LNCAP (cell line): Measurements from ENCODE around the gene ATG9A.

Experiments used
- CTCF ChIP-seq: fragments of 450-650 bp; IDR thresholded peaks from 2 replicates; pipeline ENCODE4 v1.5.1; 2017; ENCODE audit warnings: mild to moderate bottlenecking

The ATG9A gene

GRCh38 chr2:219223831-219224610, 5.4 kb downstream of the ATG9A start:
- no peak for TF ChIP-seq CTCF

- no peak for TF ChIP-seq CTCF
Observed at GRCh38 chr2:219221957-219222518, 7.4 kb downstream of the ATG9A start.

GRCh38 chr2:219220652-219221402, 8.6 kb downstream of the ATG9A start:
- no peak for TF ChIP-seq CTCF

GRCh38 chr2:219219784-219220532, 9.5 kb downstream of the ATG9A start:
- TF ChIP-seq CTCF, result no peak

GRCh38 chr2:219218732-219219701, 10.4 kb downstream of the ATG9A start, which contains the start of gene ABCB6:
Gene ABCB6 (minus strand): TSS chr2:219218958. CDS start chr2:219218673, 285 bp downstream.
- no peak for TF ChIP-seq CTCF

- TF ChIP-seq CTCF, result no peak
Observed at GRCh38 chr2:219218217-219218731, 11.2 kb downstream of the ATG9A start.
